ENCODE results near the gene C3orf85.
"Not testable (repeated sequence)": the region's sequence is repeated elsewhere in the genome, so short reads cannot be mapped to it uniquely, and the experiment has no call there.

C3orf85 gene

GRCh38 chr3:109132801-109133473 is 3.6 kb upstream of the C3orf85 start:
- POLR2A ChIA-PET = interaction anchor here (0.6 kb wide), 1 partner anchor 909 kb away, joined by 3 read pairs; no protein-coding TSS in a partner anchor
- H3K36me3 ChIP-seq (ENCODE audit: control insufficient read depth in 2 of 2, insufficient read depth in 1 of 2, low read length in 2 of 2) = no peaks in the 10 kb centered on the region
- CTCF ChIA-PET = no interaction called here
- H3K9me3 ChIP-seq (ENCODE audit: control insufficient read depth, insufficient read depth, low read depth, low read length) = no peaks in the 10 kb centered on the region
- TF ChIP-seq ZNF664 (tag by site-specific recombination; IDR thresholded peaks at IDR 0.05) = no peak
- peak; percentile 34; the same call in 1 of the 2 replicates for TF ChIP-seq SP3 (tag by site-specific recombination; IDR thresholded peaks at IDR 0.05)
- TF ChIP-seq ZNF518A (tag by site-specific recombination; conservative IDR thresholded peaks at IDR 0.05; ENCODE audit: low read depth) = no peak
- no peak overlapping the region for H3K4me3 ChIP-seq (ENCODE audit: low read depth, low read length)
- H3K27ac ChIP-seq (ENCODE audit: extremely low read depth, low read depth, low read length) = no peak overlapping the region
- no peaks in the 10 kb centered on the region for H3K4me1 ChIP-seq (ENCODE audit: control insufficient read depth, insufficient read depth, low read length)

GRCh38 chr3:109133474-109133816 is 3.1 kb upstream of the C3orf85 start:
- POLR2A ChIA-PET = interaction anchor here (0.6 kb wide), 1 partner anchor 910 kb away, joined by 3 read pairs; no protein-coding TSS in a partner anchor
- H3K4me3 ChIP-seq (ENCODE audit: low read depth, low read length); CTCF ChIA-PET; H3K36me3 ChIP-seq (ENCODE audit: control insufficient read depth in 2 of 2, insufficient read depth in 1 of 2, low read length in 2 of 2); H3K9me3 ChIP-seq (ENCODE audit: control insufficient read depth, insufficient read depth, low read depth, low read length); H3K4me1 ChIP-seq (ENCODE audit: control insufficient read depth, insufficient read depth, low read length); H3K27ac ChIP-seq (ENCODE audit: extremely low read depth, low read depth, low read length): not testable (repeated sequence)

- no peak overlapping the region for H3K27ac ChIP-seq (ENCODE audit: extremely low read depth, low read depth, low read length)
- H3K4me3 ChIP-seq (ENCODE audit: low read depth, low read length) = no peak overlapping the region
- CTCF ChIA-PET = no interaction called here
- no peaks in the 10 kb centered on the region for H3K4me1 ChIP-seq (ENCODE audit: control insufficient read depth, insufficient read depth, low read length)
- POLR2A ChIA-PET = no interaction called here
- H3K9me3 ChIP-seq (ENCODE audit: control insufficient read depth, insufficient read depth, low read depth, low read length) = no peaks in the 10 kb centered on the region
- no peaks in the 10 kb centered on the region for H3K36me3 ChIP-seq (ENCODE audit: control insufficient read depth in 2 of 2, insufficient read depth in 1 of 2, low read length in 2 of 2)
- TF ChIP-seq ZNF488 (tag by site-specific recombination; IDR thresholded peaks at IDR 0.05) (no peak), ZNF140 (tag by site-specific recombination; IDR thresholded peaks at IDR 0.05) (no peak), ZNF76 (tag by site-specific recombination; IDR thresholded peaks at IDR 0.05; ENCODE audit: borderline replicate concordance, low read depth) (no peak), ZSCAN18 (tag by site-specific recombination; IDR thresholded peaks at IDR 0.05) (no peak), ZNF791 (tag by site-specific recombination; IDR thresholded peaks at IDR 0.05) (no peak), ZNF350 (tag by site-specific recombination; IDR thresholded peaks at IDR 0.05) (no peak), ZNF292 (tag by site-specific recombination; IDR thresholded peaks at IDR 0.05; ENCODE audit: borderline replicate concordance, low read depth) (no peak), ZNF223 (tag by site-specific recombination; IDR thresholded peaks at IDR 0.05) (no peak), SCRT1 (tag by site-specific recombination; IDR thresholded peaks at IDR 0.05; ENCODE audit: borderline replicate concordance) (no peak), ZBTB17 (tag by site-specific recombination; IDR thresholded peaks at IDR 0.05) (no peak), MZF1 (tag by site-specific recombination; IDR thresholded peaks at IDR 0.05; ENCODE audit: borderline replicate concordance) (no peak), ZNF18 (tag by site-specific recombination; IDR thresholded peaks at IDR 0.05) (no peak), ZNF843 (tag by site-specific recombination; IDR thresholded peaks at IDR 0.05) (no peak), ZNF335 (tag by site-specific recombination; conservative IDR thresholded peaks at IDR 0.05) (no peak), ZNF280C (tag by site-specific recombination; IDR thresholded peaks at IDR 0.05) (no peak), ZNF10 (tag by site-specific recombination; IDR thresholded peaks at IDR 0.05) (no peak)
Observed at GRCh38 chr3:109137761-109138160, 1.2 kb downstream of the C3orf85 start.
